HAP-1 (cell line): ENCODE data around the gene MAPK7.

Experiments
- DNase-seq, 2 experiments: peaks; one replicate each; pipeline ENCODE4 v3.0.0-alpha.2; 2016 to 2020; ENCODE audit warnings: low spot score in 2 of 2
- H3K27me3 ChIP-seq: fragments of 250-450 bp; sonication (Bioruptor Pico); 2 replicates; pipeline ENCODE4 v1.5.1; 2020; ENCODE audit warnings: low read depth, mild to moderate bottlenecking, moderate library complexity
- H3K36me3 ChIP-seq: fragments of 250-450 bp; sonication (Bioruptor Pico); replicated peaks from 2 replicates; pipeline ENCODE4 v1.5.1; 2020; ENCODE audit warnings: mild to moderate bottlenecking
- H3K4me1 ChIP-seq: fragments of 250-450 bp; sonication (Bioruptor Pico); 2 replicates; pipeline ENCODE4 v1.5.1; 2020; ENCODE audit warnings: mild to moderate bottlenecking
- H3K4me3 ChIP-seq: fragments of 250-450 bp; sonication (Bioruptor Pico); 2 replicates; pipeline ENCODE4 v1.5.1; 2020; ENCODE audit warnings: mild to moderate bottlenecking, moderate library complexity
- H3K9me3 ChIP-seq: fragments of 250-450 bp; sonication (Bioruptor Pico); 2 replicates; pipeline ENCODE4 v1.5.1; 2020; ENCODE audit warnings: mild to moderate bottlenecking, moderate library complexity
- in situ Hi-C: fragments of 300-500 bp; cut with MboI; formaldehyde crosslinking; loops from 3 replicates; pipeline ENCODE4 v1.14.3; 2020; ENCODE audit warnings: low sequenced_read_pairs, inconsistent platforms, mixed read lengths

The MAPK7 gene

DNA sequence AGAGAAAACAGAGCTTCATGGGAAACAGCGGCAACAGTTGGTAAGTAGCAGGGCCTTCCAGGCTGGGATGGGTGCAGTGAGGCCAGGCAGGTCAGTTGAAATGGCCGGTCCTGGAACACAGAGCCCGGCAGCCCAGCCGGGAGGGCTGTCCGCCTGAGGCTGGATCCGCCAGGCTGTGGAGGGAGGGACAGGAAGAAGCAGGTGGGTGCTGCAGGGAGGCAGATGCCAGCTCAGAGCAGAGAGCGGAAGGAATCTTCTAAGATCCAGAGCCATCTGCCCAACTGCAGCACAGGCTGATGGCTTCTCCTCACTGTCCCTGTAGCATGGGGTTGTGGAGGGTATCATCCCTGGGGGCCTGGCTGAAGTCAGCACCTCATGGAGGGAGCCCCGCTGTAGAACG lies 33.3 kb downstream of the MAPK7 start:
- no peaks in the 10 kb centered on the region for H3K9me3 ChIP-seq
- no peaks in the 10 kb centered on the region for H3K4me1 ChIP-seq
- no peaks in the 10 kb centered on the region for H3K27me3 ChIP-seq
- H3K36me3 ChIP-seq, result no peaks in the 10 kb centered on the region
- no peak overlapping the region for H3K4me3 ChIP-seq
- no peak for DNase-seq
- in situ Hi-C loops, result no loop called here

DNA sequence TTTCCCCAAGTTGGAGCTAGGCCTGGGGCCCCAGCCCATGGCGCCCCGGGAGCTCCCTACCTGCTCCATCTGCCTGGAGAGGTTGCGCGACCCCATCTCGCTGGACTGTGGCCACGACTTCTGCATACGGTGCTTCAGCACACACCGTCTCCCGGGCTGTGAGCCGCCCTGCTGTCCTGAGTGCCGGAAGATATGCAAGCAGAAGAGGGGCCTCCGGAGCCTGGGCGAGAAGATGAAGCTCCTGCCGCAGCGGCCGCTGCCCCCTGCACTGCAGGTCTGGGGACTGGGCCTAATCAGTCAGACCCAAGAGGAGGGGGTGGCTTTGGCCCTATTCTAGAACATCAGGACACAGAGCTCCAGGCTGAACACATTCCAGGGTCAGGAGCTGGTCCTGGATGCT lies 34.2 kb downstream of the MAPK7 start:
- Histone ChIP-seq H3K4me1 (no peaks in the 10 kb centered on the region), H3K9me3 (no peaks in the 10 kb centered on the region), H3K4me3 (no peak overlapping the region), H3K36me3 (no peaks in the 10 kb centered on the region), H3K27me3 (no peaks in the 10 kb centered on the region)
- in situ Hi-C loops, result no loop called here
- DNase-seq, result no peak

DNA sequence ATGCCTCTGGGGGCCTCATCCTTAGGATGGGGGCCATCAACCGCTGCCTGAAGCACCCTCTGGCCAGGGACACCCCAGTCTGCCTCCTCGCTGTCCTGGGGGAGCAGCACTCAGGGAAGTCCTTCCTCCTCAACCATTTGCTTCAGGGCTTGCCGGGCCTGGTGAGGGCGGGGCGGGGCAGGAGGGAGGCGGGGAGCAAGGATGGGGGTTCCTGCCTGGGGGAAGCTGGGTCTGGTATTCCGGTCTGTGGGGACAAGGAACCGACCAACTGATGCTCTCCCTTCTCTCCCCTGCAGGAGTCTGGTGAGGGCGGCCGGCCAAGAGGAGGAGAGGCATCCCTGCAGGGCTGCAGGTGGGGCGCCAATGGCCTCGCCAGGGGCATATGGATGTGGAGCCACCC lies 34.7 kb downstream of the MAPK7 start:
- in situ Hi-C loops, result no loop called here
- DNase-seq, result no peak
- H3K4me1 ChIP-seq, result no peaks in the 10 kb centered on the region
- no peaks in the 10 kb centered on the region for H3K27me3 ChIP-seq
- H3K36me3 ChIP-seq, result no peaks in the 10 kb centered on the region
- no peak overlapping the region for H3K4me3 ChIP-seq
- H3K9me3 ChIP-seq, result no peaks in the 10 kb centered on the region

DNA sequence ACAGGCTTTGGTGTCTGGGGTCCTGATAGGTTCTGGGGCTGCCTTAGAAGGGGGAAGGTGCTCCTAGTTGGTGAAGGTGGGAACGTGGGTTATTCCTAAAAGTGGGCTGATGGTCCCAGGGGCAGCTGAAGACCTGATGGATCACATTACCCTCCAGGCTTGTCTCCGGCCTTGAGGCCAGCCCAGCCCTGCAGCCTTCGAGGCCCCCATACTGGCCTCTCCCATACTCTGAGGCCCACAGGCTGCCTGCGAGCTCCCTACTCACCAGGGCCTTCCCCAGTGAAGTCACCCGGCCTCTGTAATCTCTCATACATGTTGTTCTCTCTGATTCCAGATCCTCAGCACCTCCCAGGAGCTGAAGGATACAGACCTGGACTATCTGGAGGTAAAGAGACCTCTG lies 35.5 kb downstream of the MAPK7 start:
- no peaks in the 10 kb centered on the region for H3K36me3 ChIP-seq
- no peaks in the 10 kb centered on the region for H3K9me3 ChIP-seq
- H3K27me3 ChIP-seq, result no peaks in the 10 kb centered on the region
- in situ Hi-C loops, result no loop called here
- no peak overlapping the region for H3K4me3 ChIP-seq
- no peaks in the 10 kb centered on the region for H3K4me1 ChIP-seq
- no peak for DNase-seq

DNA sequence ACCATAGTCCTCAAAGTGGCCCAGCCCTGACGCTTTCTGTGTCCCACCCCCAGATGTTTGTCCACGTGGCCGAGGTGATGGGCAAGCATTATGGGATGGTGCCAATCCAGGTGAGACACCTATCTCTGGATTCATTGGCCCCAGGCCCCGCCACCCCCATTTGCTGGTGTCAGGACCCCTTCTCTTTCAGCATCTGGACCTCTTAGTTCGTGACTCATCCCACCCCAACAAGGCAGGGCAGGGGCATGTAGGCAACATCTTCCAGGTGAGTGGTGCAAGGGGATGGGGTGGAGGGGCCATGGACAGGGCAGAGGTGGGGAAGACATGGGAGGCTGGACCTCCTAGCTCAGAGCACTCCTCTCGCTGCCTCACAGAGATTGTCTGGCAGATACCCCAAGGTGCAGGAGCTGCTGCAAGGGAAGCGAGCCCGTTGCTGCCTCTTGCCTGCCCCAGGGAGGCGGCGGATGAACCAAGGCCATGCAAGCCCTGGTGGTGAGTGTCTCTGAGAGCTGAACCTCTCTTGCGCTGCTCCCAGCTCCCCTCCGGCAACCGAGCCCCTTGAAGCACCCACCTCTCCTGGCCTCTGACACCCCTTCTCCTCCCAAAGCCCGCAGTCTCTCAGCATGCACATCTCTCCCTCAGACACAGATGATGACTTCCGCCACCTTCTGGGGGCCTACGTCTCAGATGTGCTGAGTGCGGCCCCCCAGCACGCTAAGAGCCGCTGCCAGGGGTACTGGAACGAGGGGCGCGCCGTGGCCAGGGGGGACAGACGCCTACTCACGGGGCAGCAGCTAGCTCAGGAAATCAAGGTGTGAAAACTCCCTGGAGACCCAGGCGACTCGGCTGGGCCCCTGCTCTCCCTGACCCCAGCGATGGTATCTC lies 36.3 kb downstream of the MAPK7 start:
- H3K4me1 ChIP-seq, result no peaks in the 10 kb centered on the region
- DNase-seq, result no peak
- no peak overlapping the region for H3K4me3 ChIP-seq
- H3K36me3 ChIP-seq, result no peaks in the 10 kb centered on the region
- in situ Hi-C loops, result no loop called here
- H3K9me3 ChIP-seq, result no peaks in the 10 kb centered on the region
- no peaks in the 10 kb centered on the region for H3K27me3 ChIP-seq

DNA sequence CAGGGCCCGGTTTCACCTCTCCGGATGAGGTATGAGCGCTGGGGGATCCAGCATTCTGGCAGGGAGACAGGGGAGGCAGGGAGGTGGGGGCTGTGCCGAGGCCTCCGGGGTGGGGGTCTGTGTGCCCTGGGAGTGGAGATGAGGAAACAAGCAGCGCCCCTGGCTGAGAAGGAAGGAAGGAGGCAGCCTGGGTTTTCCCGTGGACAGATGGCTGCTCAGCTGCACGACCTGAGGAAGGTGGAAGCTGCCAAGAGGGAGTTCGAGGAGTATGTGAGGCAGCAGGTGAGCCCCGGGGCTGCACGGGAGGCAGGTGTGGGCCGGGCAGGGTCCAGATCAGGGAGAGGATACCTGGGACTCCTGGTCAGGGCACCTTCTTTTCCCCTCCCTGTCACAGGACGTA lies 37.0 kb downstream of the MAPK7 start:
- H3K27me3 ChIP-seq, result no peaks in the 10 kb centered on the region
- no peak for DNase-seq
- no peaks in the 10 kb centered on the region for H3K4me1 ChIP-seq
- no peak overlapping the region for H3K4me3 ChIP-seq
- H3K36me3 ChIP-seq, result no peaks in the 10 kb centered on the region
- in situ Hi-C loops, result no loop called here
- no peaks in the 10 kb centered on the region for H3K9me3 ChIP-seq

DNA sequence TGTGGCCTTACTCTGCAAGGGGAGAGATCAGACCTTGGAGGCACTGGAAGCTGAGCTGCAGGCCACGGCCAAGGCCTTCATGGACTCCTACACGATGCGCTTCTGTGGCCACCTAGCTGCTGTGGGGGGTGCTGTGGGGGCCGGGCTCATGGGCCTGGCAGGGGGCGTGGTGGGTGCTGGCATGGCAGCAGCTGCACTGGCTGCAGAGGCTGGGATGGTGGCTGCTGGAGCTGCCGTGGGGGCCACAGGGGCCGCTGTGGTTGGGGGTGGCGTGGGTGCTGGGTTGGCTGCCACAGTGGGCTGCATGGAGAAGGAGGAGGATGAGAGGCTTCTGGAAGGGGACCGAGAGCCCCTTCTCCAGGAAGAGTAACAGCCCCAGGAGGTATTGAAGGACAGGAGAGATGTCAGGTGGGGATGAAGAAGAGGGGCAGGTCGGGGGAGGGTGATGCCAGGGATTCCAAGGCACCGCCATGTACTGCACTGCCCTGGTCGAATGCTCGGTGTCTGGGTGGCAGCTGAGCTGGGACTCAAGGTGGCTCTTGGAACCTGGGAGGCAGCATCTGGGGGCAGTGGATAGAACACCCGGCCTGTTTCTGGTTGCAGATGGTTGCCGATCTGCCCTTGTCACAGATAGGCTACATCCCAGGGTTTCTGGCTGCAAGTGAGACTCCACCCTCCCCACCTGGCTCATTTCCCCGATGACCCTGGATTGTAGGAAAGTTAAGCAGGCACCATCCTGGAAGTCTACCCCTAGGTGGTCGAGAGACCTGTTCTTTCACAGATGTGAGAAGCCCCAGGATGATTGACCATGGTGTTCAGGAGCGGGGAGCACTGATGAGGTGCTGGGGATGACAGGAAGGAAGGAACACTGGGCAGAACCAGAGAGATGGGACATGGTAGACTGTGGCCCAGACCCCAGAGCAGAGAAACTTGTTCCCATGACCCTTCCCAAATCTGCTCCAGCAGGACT lies 37.8 kb downstream of the MAPK7 start:
- in situ Hi-C loops, result no loop called here
- Histone ChIP-seq H3K9me3 (no peaks in the 10 kb centered on the region), H3K4me1 (no peaks in the 10 kb centered on the region), H3K27me3 (no peaks in the 10 kb centered on the region), H3K36me3 (no peaks in the 10 kb centered on the region), H3K4me3 (no peak overlapping the region)
- no peak for DNase-seq

DNA sequence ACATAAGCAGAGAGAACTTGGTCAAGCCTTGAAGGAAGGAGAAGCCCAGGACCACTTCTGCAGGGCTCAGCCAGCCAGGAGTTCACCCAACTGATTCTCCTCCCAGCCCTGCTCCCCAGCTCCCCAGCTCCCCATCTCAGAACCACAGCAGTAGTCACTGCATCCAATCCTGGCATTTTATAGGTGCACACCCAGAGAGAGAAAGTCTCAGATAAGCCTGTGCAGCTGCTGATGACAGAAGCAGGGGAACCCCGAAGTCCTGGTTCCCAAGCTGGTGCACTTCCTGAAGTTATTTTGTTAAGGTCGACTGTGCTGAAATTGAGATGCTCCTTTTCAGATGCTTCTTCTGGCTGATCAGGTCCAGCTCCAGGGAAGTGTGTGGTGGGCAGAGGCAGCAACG lies 39.3 kb downstream of the MAPK7 start:
- no peaks in the 10 kb centered on the region; the same call in 1 of the 2 replicates for H3K4me1 ChIP-seq
- in situ Hi-C loops, result no loop called here
- H3K36me3 ChIP-seq, result no peaks in the 10 kb centered on the region
- no peak for DNase-seq
- H3K4me3 ChIP-seq, result no peak overlapping the region
- H3K9me3 ChIP-seq, result no peaks in the 10 kb centered on the region
- no peaks in the 10 kb centered on the region for H3K27me3 ChIP-seq

DNA sequence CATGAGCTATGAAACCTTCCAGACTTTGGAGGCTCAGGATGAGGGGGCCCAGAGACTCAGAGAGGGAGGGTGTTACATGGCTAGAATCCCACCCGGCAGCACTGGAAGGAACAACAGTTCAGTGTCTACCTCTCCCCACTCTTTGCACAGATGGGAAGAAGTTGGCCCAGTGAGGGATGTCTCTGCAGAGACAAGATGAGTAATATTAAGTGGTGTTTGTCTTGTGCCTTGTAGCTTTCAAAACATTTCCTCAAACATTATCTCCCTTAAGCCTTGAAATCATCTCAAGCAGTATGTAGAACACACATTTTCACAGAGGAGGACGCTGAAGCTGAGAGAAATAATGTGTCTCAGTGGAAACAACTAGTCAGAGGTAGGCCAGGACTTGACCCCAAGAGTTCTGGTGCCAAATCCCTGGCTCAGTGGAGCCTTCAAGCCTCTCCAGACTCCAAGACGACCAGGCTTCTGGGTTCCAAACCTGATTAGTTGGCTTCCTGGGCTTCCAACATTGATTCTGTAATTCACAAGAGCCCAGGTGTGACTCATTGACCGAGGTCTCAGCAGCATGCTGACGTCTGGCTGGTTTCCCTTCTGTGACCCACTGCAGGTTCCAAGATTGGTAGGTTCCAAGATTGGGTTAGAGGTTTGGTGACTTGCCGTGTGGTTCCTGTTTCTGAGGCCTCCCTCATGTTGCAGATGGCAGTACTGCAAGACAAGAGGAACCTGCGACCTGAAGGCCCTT lies 40.1 kb downstream of the MAPK7 start:
- DNase-seq, result no peak
- Histone ChIP-seq H3K4me3 (no peak overlapping the region), H3K4me1 (no peaks in the 10 kb centered on the region; the same call in 1 of the 2 replicates), H3K27me3 (no peaks in the 10 kb centered on the region), H3K36me3 (no peaks in the 10 kb centered on the region), H3K9me3 (no peaks in the 10 kb centered on the region)
- in situ Hi-C loops, result no loop called here

DNA sequence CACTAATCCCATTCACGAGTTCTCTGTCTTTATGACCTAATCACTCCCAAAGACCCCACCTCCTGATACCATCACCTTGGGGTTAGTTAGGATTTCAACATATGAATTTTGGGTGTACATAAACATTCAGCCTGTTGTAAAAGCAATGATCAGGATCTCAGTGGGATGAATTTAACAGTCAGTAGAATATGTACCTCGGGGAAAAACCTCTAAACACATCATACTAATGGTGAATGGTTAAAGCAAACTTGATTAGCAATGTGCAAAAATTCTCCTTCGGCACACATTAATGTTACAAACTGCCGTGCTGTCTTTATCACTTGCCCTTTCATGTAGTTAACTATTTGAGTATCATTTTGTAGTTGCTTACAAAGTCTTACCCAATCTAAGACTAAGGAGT lies 42.9 kb downstream of the MAPK7 start:
- no peaks in the 10 kb centered on the region; the same call in 1 of the 2 replicates for H3K9me3 ChIP-seq

DNA sequence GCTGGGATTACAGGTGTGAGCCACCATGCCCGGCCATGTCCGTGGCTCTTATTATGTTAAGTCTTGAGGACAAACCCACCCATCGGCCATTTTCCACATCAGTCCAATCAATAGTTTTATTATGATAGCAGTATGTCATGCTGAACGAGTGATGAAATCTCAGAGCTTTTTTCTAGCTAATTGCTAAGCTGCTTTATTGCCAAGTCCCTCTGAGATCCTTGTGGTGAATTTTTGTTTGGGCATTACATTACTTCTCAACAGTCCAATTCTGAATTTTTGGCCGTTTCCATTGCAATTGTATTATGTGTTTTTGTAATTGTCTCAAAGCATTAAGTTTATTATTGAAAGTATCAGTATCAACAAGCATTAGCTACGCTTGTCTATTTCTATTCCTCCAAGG lies 43.6 kb downstream of the MAPK7 start:
- in situ Hi-C loops, result no loop called here
- H3K27me3 ChIP-seq, result no peaks in the 10 kb centered on the region
- H3K9me3 ChIP-seq, result no peaks in the 10 kb centered on the region; the same call in 1 of the 2 replicates
- no peak overlapping the region for H3K4me3 ChIP-seq
- DNase-seq, result no peak
- H3K36me3 ChIP-seq, result no peaks in the 10 kb centered on the region
- H3K4me1 ChIP-seq, result no peaks in the 10 kb centered on the region; the same call in 1 of the 2 replicates

More for the DNA sequence above, 42.9 kb downstream of the MAPK7 start:
- Histone ChIP-seq H3K27me3 (no peaks in the 10 kb centered on the region), H3K4me1 (no peaks in the 10 kb centered on the region; the same call in 1 of the 2 replicates), H3K4me3 (no peak overlapping the region), H3K36me3 (no peaks in the 10 kb centered on the region)
- no peak for DNase-seq
- in situ Hi-C loops, result no loop called here

DNA sequence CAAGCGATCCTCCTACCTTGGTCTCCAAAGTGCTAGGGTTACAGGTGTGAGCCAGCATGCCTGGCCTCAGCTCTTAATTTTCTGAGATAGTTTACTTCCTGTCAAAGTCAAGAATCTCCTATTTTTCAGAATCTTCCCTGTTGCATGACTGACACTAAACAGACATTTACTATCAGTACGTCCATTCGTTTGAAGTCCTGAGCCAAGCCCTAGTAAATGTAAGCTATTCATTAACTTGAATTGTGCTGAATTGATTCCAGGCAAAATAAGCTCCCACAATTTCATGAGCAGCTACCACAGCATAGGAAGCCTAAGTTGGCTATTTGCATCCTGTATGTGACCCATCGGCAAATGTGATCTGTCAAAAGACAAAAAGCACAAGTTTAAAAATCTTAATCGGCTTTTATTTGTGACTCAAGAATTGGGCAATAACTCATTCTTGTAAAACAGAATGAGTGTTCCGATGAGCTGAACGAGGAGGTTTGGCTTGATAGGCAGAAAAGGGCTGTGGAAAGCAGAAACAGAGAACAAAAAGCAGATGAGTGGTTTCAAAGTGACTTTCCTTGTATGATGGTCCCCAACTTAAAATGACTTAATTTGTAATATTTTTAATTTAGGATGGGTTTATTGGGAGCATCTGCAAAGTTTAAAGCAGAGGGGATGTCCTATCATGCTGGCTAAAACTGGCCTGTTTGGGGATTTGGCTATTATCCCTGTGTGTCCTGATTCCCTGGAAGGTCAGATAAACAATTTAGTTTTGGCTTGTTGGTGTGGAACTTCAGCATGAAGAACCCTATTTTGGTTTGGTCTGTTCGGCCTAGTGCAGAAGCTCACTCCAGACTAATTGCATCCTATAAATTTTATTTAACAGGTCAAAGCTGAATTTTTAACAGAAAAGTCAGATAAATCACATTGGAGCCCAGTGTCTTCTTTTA lies 46.9 kb downstream of the MAPK7 start:
- Histone ChIP-seq H3K9me3 (no peaks in the 10 kb centered on the region; the same call in 1 of the 2 replicates), H3K4me1 (no peaks in the 10 kb centered on the region; the same call in 1 of the 2 replicates), H3K4me3 (no peak overlapping the region), H3K27me3 (no peaks in the 10 kb centered on the region), H3K36me3 (no peaks in the 10 kb centered on the region)
- in situ Hi-C loops, result no loop called here
- DNase-seq, result no peak
